PC-9 (cell line): ENCODE results near the gene DNAJC11. TPM values are rescaled to one million over a fixed set of nuclear protein-coding genes. Genes with fewer than 3 reads are reported as not detected.

ENCODE experiments used
- BruUV-seq: library from RNA; stranded (reverse); fragments of 400-500 nt; replicated peaks from 2 replicates; lab custom pipeline; 2021; lab: Mats Ljungman, UMichigan
- CTCF ChIA-PET: fragments of 300-600 bp; sonication (Branson Sonifier 250); formaldehyde crosslinking; loops from one replicate; lab custom pipeline; 2022; ENCODE audit warnings: antibody characterized with exemption; lab: Charles Lee
- POLR2A ChIA-PET: fragments of 300-600 bp; sonication (Branson Sonifier 250); formaldehyde crosslinking; loops from one replicate; lab custom pipeline; 2022; ENCODE audit warnings: antibody characterized with exemption; ENCODE audit not compliant: unreplicated experiment; lab: Charles Lee
- DNase-seq, 2 experiments: peaks; one replicate each; pipeline versions ENCODE4 v3.0.0 to v3.0.0-alpha.2; 2015 to 2022; ENCODE audit warnings: mixed read lengths in 1 of 2
- H2AFZ ChIP-seq: fragments of 200-600 bp; sonication (generic); 2 replicates; pipeline ENCODE4 v1.8.1; 2017; ENCODE audit warnings: antibody characterized with exemption
- H3F3A ChIP-seq: fragments of 200-600 bp; sonication (generic); 2 replicates; pipeline ENCODE4 v1.8.1; 2017; ENCODE audit warnings: antibody characterized with exemption, mild to moderate bottlenecking, low read depth; ENCODE audit not compliant: insufficient read depth
- H3K27ac ChIP-seq: fragments of 200-600 bp; sonication (generic); 2 replicates; pipeline ENCODE4 v1.6.1; 2016; ENCODE audit warnings: mixed run types
- H3K27me3 ChIP-seq: fragments of 200-600 bp; sonication (generic); 2 replicates; pipeline ENCODE4 v1.6.1; 2016; ENCODE audit warnings: low read depth, mixed run types; ENCODE audit not compliant: insufficient read depth
- H3K36me3 ChIP-seq: fragments of 200-600 bp; sonication (generic); 2 replicates; pipeline ENCODE4 v1.6.1; 2016; ENCODE audit warnings: low read depth, mixed run types
- H3K4me1 ChIP-seq: fragments of 200-600 bp; sonication (generic); replicated peaks from 2 replicates; pipeline ENCODE4 v1.6.1; 2016; ENCODE audit warnings: mixed run types; ENCODE audit not compliant: insufficient read depth
- H3K4me2 ChIP-seq: fragments of 200-600 bp; sonication (generic); 2 replicates; pipeline ENCODE4 v1.6.1; 2017; ENCODE audit warnings: mixed run types
- H3K4me3 ChIP-seq: fragments of 200-600 bp; sonication (generic); 2 replicates; pipeline ENCODE4 v1.6.1; 2016; ENCODE audit warnings: mixed run types
- H3K79me2 ChIP-seq: fragments of 200-600 bp; sonication (generic); 2 replicates; pipeline ENCODE4 v1.6.1; 2017; ENCODE audit warnings: low read depth, mixed run types
- H3K9me2 ChIP-seq: fragments of 200-600 bp; sonication (generic); 2 replicates; pipeline ENCODE4 v1.8.1; 2017; ENCODE audit warnings: mild to moderate bottlenecking; ENCODE audit not compliant: insufficient read depth
- H3K9me3 ChIP-seq: fragments of 200-600 bp; sonication (generic); 2 replicates; pipeline ENCODE4 v1.8.1; 2016; ENCODE audit warnings: low read depth; ENCODE audit not compliant: insufficient read depth
- H4K20me1 ChIP-seq: fragments of 200-600 bp; sonication (generic); 2 replicates; pipeline ENCODE4 v1.8.1; 2017; ENCODE audit not compliant: insufficient read depth
- EZH2 ChIP-seq: fragments of 200-600 bp; sonication (generic); IDR thresholded peaks from 2 replicates; pipeline ENCODE4 v1.8.0; 2017; ENCODE audit warnings: antibody characterized with exemption, low read depth
- intact Hi-C: fragments of 100-400 bp; cut with micrococcal nuclease; formaldehyde crosslinking; loops from one replicate; pipeline ENCODE4 v1.10.0; 2022; ENCODE audit not compliant: unreplicated experiment
- total RNA-seq: library from RNA; stranded (reverse); gene quantifications from 2 replicates; pipeline ENCODE4 v1.2.3, GENCODE V29; 2021
- TF ChIP-seq, protein P1 (sequence below): fragments of 200-600 bp; sonication (generic); conservative IDR thresholded peaks from 2 replicates; pipeline ENCODE4 v1.6.1; 2017; ENCODE audit warnings: mixed run types, antibody characterized with exemption, mild to moderate bottlenecking, moderate library complexity

DNAJC11 gene
- total RNA-seq, 1 experiment from 2014 or later, result 52.8 TPM

DNA sequence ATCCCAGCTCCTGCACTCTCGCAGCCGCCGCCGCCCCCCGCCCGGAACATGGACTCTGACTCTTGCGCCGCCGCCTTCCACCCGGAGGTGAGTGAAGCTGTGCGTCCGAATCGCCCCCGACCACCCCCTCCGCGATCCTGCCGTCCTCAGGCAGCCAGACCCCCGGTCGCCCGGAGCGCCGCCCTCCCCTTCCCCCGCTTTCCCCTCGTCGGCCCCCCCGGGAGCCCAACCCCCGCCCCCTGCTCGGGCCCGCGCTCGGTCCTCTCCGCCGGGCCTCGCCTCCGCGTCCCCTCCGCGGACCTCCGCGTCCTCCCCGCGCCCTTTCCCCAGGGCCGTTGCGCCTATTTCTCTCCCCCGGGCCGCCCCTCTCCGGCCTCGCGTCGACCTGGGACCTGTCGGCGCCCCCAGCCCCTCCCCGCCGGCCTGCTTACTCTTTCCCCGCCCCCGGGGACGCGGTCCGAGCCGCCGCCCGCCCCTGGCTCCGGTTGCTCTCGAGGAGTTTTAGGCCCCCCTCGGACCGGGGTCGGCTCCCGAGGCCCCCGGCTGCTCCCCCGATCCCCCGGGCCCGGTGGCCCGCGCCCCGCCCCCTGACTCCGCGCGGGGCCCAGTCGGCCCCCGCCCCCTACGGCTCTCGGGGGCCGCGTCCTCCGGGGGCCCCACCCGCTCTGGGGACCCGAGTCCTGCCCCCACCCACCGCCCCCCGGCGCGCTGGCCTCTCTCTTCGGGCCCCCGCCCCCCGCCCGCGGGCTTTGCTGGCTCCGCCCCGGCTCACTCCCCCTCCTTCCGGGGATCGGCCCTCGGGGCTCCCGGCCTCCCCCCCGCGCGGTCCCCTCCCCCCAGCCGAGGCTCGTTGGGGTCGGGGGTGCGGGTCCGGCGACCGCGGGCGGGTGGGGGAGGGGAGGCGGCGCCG is 87.3 kb downstream of the DNAJC11 start:
- Histone ChIP-seq H3K27me3 (no peaks in the 10 kb centered on the region), H3K4me1 (peaks cover 11% of the 10 kb centered on the region), H3K9me2 (no peaks in the 10 kb centered on the region), H3K36me3 (no peaks in the 10 kb centered on the region), H3K4me2 (peak overlapping the region; percentile 62), H3K27ac (no peak overlapping the region), H4K20me1 (0 out of 2 replicates have a peak, but pooled peaks cover 6% of the 10 kb centered on the region), H3F3A (peaks cover 16% of the 10 kb centered on the region), H3K4me3 (peak overlapping the region; percentile 60), H2AFZ (peak overlapping the region; percentile 74), H3K79me2 (peaks cover 30% of the 10 kb centered on the region), H3K9me3 (no peaks in the 10 kb centered on the region)
- TF ChIP-seq EZH2, result no peak
- TF ChIP-seq, protein P1, sequence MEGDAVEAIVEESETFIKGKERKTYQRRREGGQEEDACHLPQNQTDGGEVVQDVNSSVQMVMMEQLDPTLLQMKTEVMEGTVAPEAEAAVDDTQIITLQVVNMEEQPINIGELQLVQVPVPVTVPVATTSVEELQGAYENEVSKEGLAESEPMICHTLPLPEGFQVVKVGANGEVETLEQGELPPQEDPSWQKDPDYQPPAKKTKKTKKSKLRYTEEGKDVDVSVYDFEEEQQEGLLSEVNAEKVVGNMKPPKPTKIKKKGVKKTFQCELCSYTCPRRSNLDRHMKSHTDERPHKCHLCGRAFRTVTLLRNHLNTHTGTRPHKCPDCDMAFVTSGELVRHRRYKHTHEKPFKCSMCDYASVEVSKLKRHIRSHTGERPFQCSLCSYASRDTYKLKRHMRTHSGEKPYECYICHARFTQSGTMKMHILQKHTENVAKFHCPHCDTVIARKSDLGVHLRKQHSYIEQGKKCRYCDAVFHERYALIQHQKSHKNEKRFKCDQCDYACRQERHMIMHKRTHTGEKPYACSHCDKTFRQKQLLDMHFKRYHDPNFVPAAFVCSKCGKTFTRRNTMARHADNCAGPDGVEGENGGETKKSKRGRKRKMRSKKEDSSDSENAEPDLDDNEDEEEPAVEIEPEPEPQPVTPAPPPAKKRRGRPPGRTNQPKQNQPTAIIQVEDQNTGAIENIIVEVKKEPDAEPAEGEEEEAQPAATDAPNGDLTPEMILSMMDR, result no peak
- ChIA-PET CTCF (no interaction called here), POLR2A (no interaction called here)
- DNase-seq, result peak in 1 of 2 experiments; percentile 53
- intact Hi-C loops, result loop anchor here (10.0 kb wide), 1 partner anchor 389 kb away; no protein-coding TSS in a partner anchor
- no TSS peak for BruUV-seq

DNA sequence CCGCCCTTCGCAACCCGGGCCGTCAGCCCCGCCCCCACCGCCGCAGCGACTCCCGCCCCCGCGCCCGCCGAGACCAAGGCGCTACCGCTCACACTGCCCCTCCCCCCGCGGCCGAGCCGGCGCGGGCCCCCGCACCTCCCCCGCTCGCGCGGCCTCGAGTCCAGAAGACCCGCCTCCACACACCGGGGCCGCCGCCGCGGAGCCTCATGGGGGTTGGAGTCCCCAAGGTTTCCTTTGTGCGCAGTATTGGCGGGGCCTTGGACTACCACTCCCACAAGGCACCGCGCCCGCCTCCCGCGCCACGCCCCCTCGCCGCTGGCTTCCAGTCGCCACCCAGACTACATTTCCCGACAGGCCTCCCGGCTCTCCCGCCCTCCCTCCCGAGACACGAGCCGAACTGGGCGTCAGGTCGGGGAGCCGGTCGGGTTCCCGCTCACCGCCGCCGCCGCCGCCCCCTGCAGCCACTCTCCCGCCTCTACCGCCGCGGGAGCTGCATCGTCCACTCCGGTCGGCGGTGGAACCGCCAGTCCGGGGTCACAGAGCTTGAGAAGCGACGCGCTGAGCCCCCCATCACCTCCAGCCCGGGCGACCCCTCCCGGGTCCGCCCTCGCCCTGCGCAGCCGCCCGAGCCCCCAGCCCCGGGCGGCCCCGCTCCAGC is 88.1 kb downstream of the DNAJC11 start, which contains the start of gene PHF13:
PHF13 (plus strand) TSS at position 371 of the 658 bp plus-strand sequence. CDS start 336 bp downstream, outside the sequence.
- no TSS peak for BruUV-seq
- no peaks in the 10 kb centered on the region for H3K36me3 ChIP-seq
- peaks cover 11% of the 10 kb centered on the region for H3K4me1 ChIP-seq
- no peaks in the 10 kb centered on the region for H3K9me2 ChIP-seq
- TF ChIP-seq, protein P1, result no peak
- no peak for TF ChIP-seq EZH2
- H4K20me1 ChIP-seq, result 0 out of 2 replicates have a peak, but pooled peaks cover 6% of the 10 kb centered on the region
- peak within 1 kb of the TSS; percentile 64 for H3K4me3 ChIP-seq
- ChIA-PET POLR2A (no interaction called here), CTCF (interaction anchor here (0.6 kb wide), 1 partner anchor 59 kb away, joined by 3 read pairs; no protein-coding TSS in a partner anchor)
- intact Hi-C loops, result loop anchor here (1.0 to 10.0 kb wide), 2 partner anchors 12 to 389 kb away; no protein-coding TSS in a partner anchor
- peak within 1 kb of the TSS; percentile 73 for H3K27ac ChIP-seq
- peak within 1 kb of the TSS; percentile 87 for H3K4me2 ChIP-seq
- peak; percentile 87 to 99 for DNase-seq
- peaks cover 18% of the 10 kb centered on the region for H3F3A ChIP-seq
- no peaks in the 10 kb centered on the region for H3K27me3 ChIP-seq
- H3K9me3 ChIP-seq, result no peaks in the 10 kb centered on the region
- peaks cover 30% of the 10 kb centered on the region for H3K79me2 ChIP-seq
- peak within 1 kb of the TSS; percentile 77 for H2AFZ ChIP-seq
